OCI-LY7 (cell line): Measurements from ENCODE around the gene PTCRA. TPM values are rescaled to one million over a fixed set of nuclear protein-coding genes. Genes with fewer than 3 reads are reported as not detected.

ENCODE experiments used
- BruUV-seq: library from RNA; stranded (reverse); fragments of 400-500 nt; replicated peaks from 2 replicates; lab custom pipeline; 2021; lab: Mats Ljungman, UMichigan
- CTCF ChIA-PET: fragments of 300-600 bp; sonication (Branson Sonifier 250); formaldehyde crosslinking; loops from one replicate; lab custom pipeline; 2022; ENCODE audit warnings: antibody characterized with exemption; ENCODE audit not compliant: unreplicated experiment; lab: Charles Lee
- POLR2A ChIA-PET: fragments of 300-600 bp; sonication (Branson Sonifier 250); formaldehyde crosslinking; loops from one replicate; lab custom pipeline; 2022; ENCODE audit warnings: antibody characterized with exemption; lab: Charles Lee
- DNase-seq: peaks from one replicate; pipeline ENCODE4 v3.0.0-alpha.2; 2015; ENCODE audit warnings: low spot score
- H2AFZ ChIP-seq: fragments of 200-600 bp; sonication (generic), shearing (Covaris generic); 2 replicates; pipeline ENCODE4 v1.6.1; 2014; ENCODE audit warnings: mild to moderate bottlenecking, antibody characterized with exemption, low read length, moderate library complexity
- H3K27ac ChIP-seq: fragments of 200-600 bp; sonication (generic); 2 replicates; pipeline ENCODE4 v1.5.1; 2014; ENCODE audit warnings: mixed run types, low read depth, mild to moderate bottlenecking, moderate library complexity, low read length, inconsistent platforms; ENCODE audit not compliant: poor library complexity, severe bottlenecking
- H3K36me3 ChIP-seq: fragments of 200-600 bp; sonication (generic); 2 replicates; pipeline ENCODE4 v1.6.1; 2014; ENCODE audit warnings: mild to moderate bottlenecking, antibody characterized with exemption, low read length, moderate library complexity, mixed read lengths; ENCODE audit not compliant: insufficient read depth
- H3K4me1 ChIP-seq: fragments of 200-600 bp; sonication (generic); 2 replicates; pipeline ENCODE4 v1.5.1; 2014; ENCODE audit warnings: mild to moderate bottlenecking, low read length; ENCODE audit not compliant: insufficient read depth, poor library complexity, severe bottlenecking
- H3K4me2 ChIP-seq: fragments of 200-600 bp; sonication (generic); 2 replicates; pipeline ENCODE4 v1.6.1; 2014; ENCODE audit warnings: mild to moderate bottlenecking, low read length
- H3K4me3 ChIP-seq: fragments of 200-600 bp; sonication (generic); 2 replicates; pipeline ENCODE4 v1.5.1; 2014; ENCODE audit warnings: mild to moderate bottlenecking, low read depth, low read length; ENCODE audit not compliant: poor library complexity, severe bottlenecking
- H3K79me2 ChIP-seq: fragments of 200-600 bp; sonication (generic); 2 replicates; pipeline ENCODE4 v1.6.1; 2016; ENCODE audit warnings: low read depth, mild to moderate bottlenecking, low read length, moderate library complexity, mixed read lengths; ENCODE audit not compliant: insufficient read depth
- H3K9me2 ChIP-seq: fragments of 200-600 bp; sonication (generic); 2 replicates; pipeline ENCODE4 v1.6.1; 2016; ENCODE audit warnings: mild to moderate bottlenecking, low read length, mixed read lengths; ENCODE audit not compliant: insufficient read depth
- H3K9me3 ChIP-seq: fragments of 200-600 bp; sonication (generic); 2 replicates; pipeline ENCODE4 v1.6.1; 2014; ENCODE audit warnings: mild to moderate bottlenecking, mixed run types, low read length, mixed read lengths
- H4K20me1 ChIP-seq: fragments of 200-600 bp; sonication (generic); 2 replicates; pipeline ENCODE4 v1.6.1; 2014; ENCODE audit warnings: mild to moderate bottlenecking, antibody characterized with exemption, low read length, moderate library complexity, mixed read lengths; ENCODE audit not compliant: insufficient read depth
- CTCF ChIP-seq: fragments of 200-600 bp; sonication (generic); conservative IDR thresholded peaks from 2 replicates; pipeline ENCODE4 v1.5.1; 2014; ENCODE audit warnings: mild to moderate bottlenecking, antibody characterized with exemption, low read length, moderate library complexity, mixed read lengths
- EZH2phosphoT487 ChIP-seq: fragments of 200-600 bp; sonication (generic); IDR thresholded peaks from 2 replicates; pipeline ENCODE4 v1.6.1; 2018; ENCODE audit warnings: low read depth, borderline replicate concordance, mild to moderate bottlenecking, mixed run types, antibody characterized with exemption, low read length, moderate library complexity, mixed read lengths
- intact Hi-C: fragments of 100-400 bp; cut with micrococcal nuclease; formaldehyde crosslinking; loops from one replicate; pipeline ENCODE4 v1.10.0; 2022; ENCODE audit not compliant: unreplicated experiment
- total RNA-seq, 2 experiments: library from RNA; depleted of rRNA in 1 of 2; stranded (reverse); fragments of >200 nt in 1 of 2; shearing (Covaris generic) in 1 of 2; gene quantifications; 2 replicates each; pipeline ENCODE4 v1.2.3, GENCODE V29; 2014 to 2022

The PTCRA gene
- total RNA-seq, 2 experiments from 2014 or later, result 0.85 to 0.91 TPM

DNA sequence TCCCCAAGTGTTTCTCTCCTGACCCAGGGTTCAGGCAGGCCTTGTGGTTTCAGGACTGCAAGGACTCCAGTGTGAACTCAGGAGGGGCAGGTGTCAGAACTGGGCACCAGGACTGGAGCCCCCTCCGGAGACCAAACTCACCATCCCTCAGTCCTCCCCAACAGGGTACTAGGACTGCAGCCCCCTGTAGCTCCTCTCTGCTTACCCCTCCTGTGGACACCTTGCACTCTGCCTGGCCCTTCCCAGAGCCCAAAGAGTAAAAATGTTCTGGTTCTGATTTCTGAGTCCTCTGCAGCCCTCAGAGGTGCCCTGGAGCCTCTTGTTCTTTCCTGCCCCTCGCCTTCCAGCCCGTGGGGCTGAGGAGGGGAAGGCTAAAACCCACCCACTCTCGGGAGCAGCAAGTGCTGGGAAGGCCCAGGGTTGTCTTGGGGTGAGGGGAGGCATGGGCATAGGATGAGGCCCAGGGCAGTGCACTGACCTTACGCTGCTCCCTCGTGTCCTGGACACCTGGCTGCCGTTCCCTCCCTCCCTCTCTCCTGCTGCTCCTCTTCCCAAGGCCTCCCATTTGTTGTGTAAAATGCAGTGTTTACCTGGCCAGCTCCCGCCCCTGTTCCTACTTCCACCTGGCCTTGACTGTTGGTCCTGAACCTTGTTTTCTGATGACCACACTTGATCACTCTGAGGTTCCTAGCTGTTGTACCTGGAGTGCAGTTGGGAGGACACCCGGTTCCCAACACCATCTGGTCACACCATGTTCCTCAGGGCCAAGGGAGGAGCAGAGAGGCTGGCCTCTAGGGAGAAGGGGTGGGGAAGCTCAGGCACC lies 23.3 kb downstream of the PTCRA start:
- intact Hi-C loops, result no loop called here
- no peak for DNase-seq
- H3K9me2 ChIP-seq, result no peaks in the 10 kb centered on the region
- ChIA-PET CTCF (no interaction called here), POLR2A (no interaction called here)
- H3K4me3 ChIP-seq, result no peak overlapping the region
- TF ChIP-seq EZH2phosphoT487, result no peak
- no peak for TF ChIP-seq CTCF
- no peaks in the 10 kb centered on the region for H3K4me1 ChIP-seq
- H3K9me3 ChIP-seq, result no peaks in the 10 kb centered on the region
- no peak overlapping the region for H3K27ac ChIP-seq
- BruUV-seq, result no TSS peak
- peaks cover 15% of the 10 kb centered on the region for H3K79me2 ChIP-seq
- H4K20me1 ChIP-seq, result peaks cover 4% of the 10 kb centered on the region; the same call in 1 of the 2 replicates
- no peak overlapping the region for H3K4me2 ChIP-seq
- H2AFZ ChIP-seq, result no peak overlapping the region
- H3K36me3 ChIP-seq, result peaks cover 98% of the 10 kb centered on the region

DNA sequence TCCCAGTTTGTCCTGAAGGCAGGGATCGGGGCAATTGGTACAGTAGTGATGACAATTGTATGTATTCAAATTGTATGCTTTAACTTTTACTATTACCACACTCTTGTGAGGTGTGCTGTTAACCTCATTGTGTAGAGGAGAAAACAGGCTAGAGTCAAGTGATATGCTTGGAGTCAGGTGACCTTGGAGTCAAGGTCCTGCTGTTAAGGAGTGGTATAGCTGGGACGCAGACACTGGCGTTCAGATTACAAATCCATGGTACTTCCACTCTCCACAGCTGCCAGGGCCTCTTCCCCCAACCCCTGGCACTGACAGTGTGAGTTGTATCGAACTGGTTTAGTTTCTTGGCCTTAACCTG lies 23.9 kb downstream of the PTCRA start:
- no peaks in the 10 kb centered on the region for H3K4me1 ChIP-seq

More for the DNA sequence above, 23.9 kb downstream of the PTCRA start:
- Histone ChIP-seq H3K27ac (no peak overlapping the region), H3K36me3 (peaks cover 98% of the 10 kb centered on the region), H3K4me3 (no peak overlapping the region), H3K9me3 (no peaks in the 10 kb centered on the region), H3K9me2 (no peaks in the 10 kb centered on the region), H4K20me1 (peaks cover 4% of the 10 kb centered on the region; the same call in 1 of the 2 replicates), H3K79me2 (peaks cover 9% of the 10 kb centered on the region; the same call in 1 of the 2 replicates), H3K4me2 (no peak overlapping the region), H2AFZ (no peak overlapping the region)
- TF ChIP-seq CTCF (no peak), EZH2phosphoT487 (no peak)
- no peak for DNase-seq
- ChIA-PET CTCF (no interaction called here), POLR2A (no interaction called here)
- intact Hi-C loops, result no loop called here
- BruUV-seq, result no TSS peak
